HepG2 (cell line): Measurements from ENCODE around the gene NDE1. TPM values are rescaled to one million over a fixed set of nuclear protein-coding genes. Genes with fewer than 3 reads are reported as not detected.

Experiments used
- AGO1 ChIP-seq: fragments of 200-400 bp; formaldehyde crosslinking; IDR thresholded peaks from 2 replicates; pipeline ENCODE4 v1.6.1; 2017; ENCODE audit warnings: mild to moderate bottlenecking, low read depth, low read length, moderate library complexity; ENCODE audit not compliant: poor library complexity, severe bottlenecking
- AHDC1 ChIP-seq: sonication (generic); formaldehyde crosslinking; IDR thresholded peaks from 2 replicates; pipeline ENCODE4 v1.5.1; 2020; ENCODE audit warnings: mild to moderate bottlenecking, missing genetic modification reagents, borderline replicate concordance
- ARID2 ChIP-seq: sonication (generic); formaldehyde crosslinking; IDR thresholded peaks from 2 replicates; pipeline ENCODE4 v1.8.1; 2022; ENCODE audit warnings: mild to moderate bottlenecking, missing genetic modification reagents, borderline replicate concordance
- FUBP1 ChIP-seq: sonication (generic); formaldehyde crosslinking; IDR thresholded peaks from 2 replicates; pipeline ENCODE4 v1.5.1; 2020; ENCODE audit warnings: missing genetic modification reagents, mild to moderate bottlenecking, borderline replicate concordance
- NFYB ChIP-seq: sonication (generic); formaldehyde crosslinking; IDR thresholded peaks from 2 replicates; pipeline ENCODE4 v1.4.0; 2020; ENCODE audit warnings: missing genetic modification reagents
- NR2C2 ChIP-seq: sonication (generic); formaldehyde crosslinking; IDR thresholded peaks from 2 replicates; pipeline ENCODE4 v1.4.0; 2020; ENCODE audit warnings: missing genetic modification reagents, mild to moderate bottlenecking, moderate library complexity, borderline replicate concordance
- TGIF2 ChIP-seq: IDR thresholded peaks from 2 replicates; pipeline ENCODE4 v1.6.1; 2016; ENCODE audit warnings: control low read depth, missing compliant biosample characterization
- ZFP37 ChIP-seq: sonication (generic); formaldehyde crosslinking; IDR thresholded peaks from 2 replicates; pipeline ENCODE4 v1.4.0; 2020; ENCODE audit warnings: missing genetic modification reagents, borderline replicate concordance
- ZNF225 ChIP-seq: sonication (generic); formaldehyde crosslinking; IDR thresholded peaks from 2 replicates; pipeline ENCODE4 v1.4.0; 2020; ENCODE audit warnings: mild to moderate bottlenecking, missing genetic modification reagents
- ZNF280D ChIP-seq: sonication (generic); formaldehyde crosslinking; IDR thresholded peaks from 2 replicates; pipeline ENCODE4 v1.5.1; 2020; ENCODE audit warnings: mild to moderate bottlenecking, missing genetic modification reagents
- ZNF441 ChIP-seq: sonication (generic); formaldehyde crosslinking; IDR thresholded peaks from 2 replicates; pipeline ENCODE4 v1.7.0; 2021; ENCODE audit warnings: missing genetic modification reagents, borderline replicate concordance
- ZNF576 ChIP-seq: sonication (generic); formaldehyde crosslinking; IDR thresholded peaks from 2 replicates; pipeline ENCODE4 v1.4.0; 2020; ENCODE audit warnings: mild to moderate bottlenecking, missing genetic modification reagents
- ZNF839 ChIP-seq: sonication (generic); formaldehyde crosslinking; IDR thresholded peaks from 2 replicates; pipeline ENCODE4 v1.4.0; 2020; ENCODE audit warnings: missing genetic modification reagents, mild to moderate bottlenecking, borderline replicate concordance
- polyA plus RNA-seq, 8 experiments: library from polyadenylated mRNA; depleted of rRNA in 3 of 8; stranded (reverse) in 7 of 8; unstranded in 1 of 8; fragments of >200 nt; fragmentation: Illumina TruSeq in 4 of 8; extraction: Trizol in 4 of 8; gene quantifications; 2 replicates each; pipeline versions ENCODE4 v1.2.1 to v1.2.3, GENCODE V29; 2011 to 2016; ENCODE audit warnings: low read depth in 4 of 8, missing spikeins in 1 of 8, mixed read lengths in 1 of 8; ENCODE audit not compliant: insufficient read depth in 1 of 8
- total RNA-seq, 5 experiments: library from RNA; depleted of rRNA; stranded (reverse); fragments of >200 nt; fragmentation: Illumina TruSeq; extraction: Trizol; gene quantifications; 2 replicates each; pipeline ENCODE4 v1.2.3, GENCODE V29; 2016; ENCODE audit warnings: low read depth in 1 of 5
- TF ChIP-seq, protein P1 (sequence below): sonication (generic); formaldehyde crosslinking; IDR thresholded peaks from 2 replicates; pipeline ENCODE4 v1.5.1; 2020; ENCODE audit warnings: missing genetic modification reagents, mild to moderate bottlenecking, borderline replicate concordance
- TF ChIP-seq, protein P2 (sequence below): sonication (generic); formaldehyde crosslinking; IDR thresholded peaks from 2 replicates; pipeline ENCODE4 v1.8.1; 2023; ENCODE audit warnings: mild to moderate bottlenecking, missing genetic modification reagents

The NDE1 gene
- total and polyA plus RNA-seq, 2 of the 13 experiments (the other 11 are each of a cell fraction or from before 2014, with no cell fraction given): 40.9 to 72.5 TPM

DNA sequence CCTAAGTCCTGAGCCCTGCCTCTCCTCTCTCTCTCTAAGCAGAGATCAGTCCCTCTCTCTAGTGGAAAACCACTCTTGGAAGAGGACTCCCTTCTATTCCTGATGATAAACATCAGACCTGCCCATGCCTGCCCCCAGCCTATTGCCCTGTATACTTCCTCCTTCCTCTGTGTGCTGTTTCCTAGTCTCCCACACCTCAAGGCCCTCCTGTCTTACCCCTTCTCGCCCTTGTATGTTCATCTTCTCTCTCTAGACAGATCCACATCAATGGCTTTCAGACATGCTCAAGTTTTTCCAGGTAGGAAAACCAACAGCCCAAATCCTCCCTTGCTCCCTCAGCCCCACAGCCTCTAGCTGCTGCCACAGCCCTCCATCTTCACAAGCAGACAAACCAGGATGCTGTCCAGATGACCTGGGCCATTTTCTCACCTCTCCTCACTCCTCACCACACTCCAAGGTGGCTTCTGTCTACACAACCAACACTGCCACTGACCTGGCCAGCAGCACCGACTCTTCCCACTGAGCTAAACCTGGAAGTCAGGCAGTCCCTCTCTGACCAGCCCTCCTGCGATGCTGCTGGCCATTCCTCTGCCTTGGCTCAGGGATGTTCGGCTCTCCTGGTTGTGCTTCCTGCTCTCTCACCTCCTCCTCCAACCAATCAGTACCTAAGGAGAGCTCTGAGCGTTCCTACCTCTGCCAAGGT lies 43.4 kb upstream of the NDE1 start (continued):
- TF ChIP-seq ZNF280D (CRISPR knock-in tag) (no peak), AGO1 (no peak), FUBP1 (CRISPR knock-in tag) (0 out of 2 replicates have a peak, but pooled peaks have one; percentile 75), NR2C2 (CRISPR knock-in tag) (no peak), ZNF576 (CRISPR knock-in tag) (0 out of 2 replicates have a peak, but pooled peaks have one; percentile 16), AHDC1 (no peak), TGIF2 (CRISPR knock-in tag) (no peak), ZNF839 (no peak), ZNF441 (CRISPR knock-in tag) (peak; percentile 32; the same call in 1 of the 2 replicates), ZFP37 (CRISPR knock-in tag) (no peak), NFYB (CRISPR knock-in tag) (no peak), ZNF225 (CRISPR knock-in tag) (no peak), ARID2 (CRISPR knock-in tag) (no peak)
- TF ChIP-seq, protein P1, sequence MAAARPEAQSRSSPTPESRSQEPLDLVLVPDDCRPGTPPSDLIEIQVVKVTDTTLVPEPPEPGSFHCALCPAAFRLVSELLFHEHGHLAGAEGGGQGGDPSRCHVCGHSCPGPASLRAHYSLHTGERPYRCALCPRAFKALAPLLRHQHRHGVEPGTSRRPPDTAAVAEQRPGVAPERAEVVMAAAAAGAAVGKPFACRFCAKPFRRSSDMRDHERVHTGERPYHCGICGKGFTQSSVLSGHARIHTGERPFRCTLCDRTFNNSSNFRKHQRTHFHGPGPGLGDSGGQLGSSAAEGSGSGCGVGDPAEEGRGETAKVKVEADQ: no peak
- TF ChIP-seq, protein P2, sequence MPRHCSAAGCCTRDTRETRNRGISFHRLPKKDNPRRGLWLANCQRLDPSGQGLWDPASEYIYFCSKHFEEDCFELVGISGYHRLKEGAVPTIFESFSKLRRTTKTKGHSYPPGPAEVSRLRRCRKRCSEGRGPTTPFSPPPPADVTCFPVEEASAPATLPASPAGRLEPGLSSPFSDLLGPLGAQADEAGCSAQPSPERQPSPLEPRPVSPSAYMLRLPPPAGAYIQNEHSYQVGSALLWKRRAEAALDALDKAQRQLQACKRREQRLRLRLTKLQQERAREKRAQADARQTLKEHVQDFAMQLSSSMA: no peak
